ENCODE measurements around the gene MSH5.
A peak's percentile ranks its signal among the peaks of the same experiment; 100 is the strongest.
"Not testable (repeated sequence)": the region's sequence is repeated elsewhere in the genome, so short reads cannot be mapped to it uniquely, and the experiment has no call there.

MSH5 gene

DNA sequence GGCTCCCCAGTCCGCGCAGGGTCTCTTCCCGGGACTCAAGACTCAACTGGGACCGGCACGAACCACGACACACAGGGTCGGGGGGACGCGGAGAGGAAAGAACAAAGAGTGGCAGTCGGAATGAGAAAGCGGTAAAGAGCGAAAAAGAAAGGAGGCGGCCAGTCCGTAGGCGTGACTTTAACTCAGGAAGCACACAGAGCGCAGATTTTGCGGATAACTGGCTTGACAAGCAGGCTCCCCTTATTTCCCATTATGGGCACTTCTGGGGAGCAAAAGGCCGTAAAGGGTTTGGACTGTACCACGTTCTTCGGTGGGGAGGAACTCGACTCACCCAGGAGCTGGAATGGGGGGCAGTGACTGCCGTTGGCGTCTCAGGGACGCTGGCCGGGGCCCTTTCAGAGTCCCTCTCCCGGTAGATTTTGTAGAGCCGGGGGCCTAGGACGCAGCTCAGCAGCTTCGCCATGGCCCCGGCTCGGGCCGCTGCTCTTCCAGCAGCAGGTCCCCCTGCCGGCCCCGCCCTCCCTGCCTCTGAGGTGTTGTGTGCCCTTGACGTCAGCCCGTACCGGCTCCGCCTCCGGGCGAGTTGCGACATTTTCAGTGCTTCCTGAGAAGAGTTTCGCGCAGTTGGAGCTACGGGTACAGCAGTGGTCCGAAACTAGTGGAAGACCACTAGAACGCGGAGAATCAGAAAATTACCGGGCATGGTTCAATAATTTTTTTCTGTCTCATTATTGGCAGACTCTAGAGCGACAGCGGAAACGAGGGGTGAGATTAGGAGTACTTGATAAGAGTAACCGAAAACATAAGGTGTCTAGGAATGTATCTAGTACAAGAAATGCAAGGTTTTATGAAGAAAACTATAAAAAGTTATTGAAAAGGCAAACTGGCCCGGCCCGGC, 36.7 kb upstream of the MSH5 start, which contains the start of gene ABHD16A:
Gene ABHD16A, minus strand, starts transcription at position 506 of the 898 bp plus-strand sequence. Its CDS starts 43 bp downstream, at position 463.
- H3K36me3 ChIP-seq (ENCODE audit: control insufficient read depth, insufficient read depth, low read length): peaks cover 7% of the 10 kb centered on the region
- H3K9me3 ChIP-seq (ENCODE audit: control insufficient read depth, insufficient read depth, low read length): no peaks in the 10 kb centered on the region
- H3K4me1 ChIP-seq (ENCODE audit: control insufficient read depth, insufficient read depth, low read length): peaks cover 2% of the 10 kb centered on the region
- H3K4me3 ChIP-seq (ENCODE audit: low read depth, low read length): peak within 1 kb of the TSS; percentile 95
- H3K9ac ChIP-seq (ENCODE audit: low read depth, low read length): peak within 1 kb of the TSS; percentile 90
- H3K27me3 ChIP-seq (ENCODE audit: control insufficient read depth, insufficient read depth, low read length): no peaks in the 10 kb centered on the region

DNA sequence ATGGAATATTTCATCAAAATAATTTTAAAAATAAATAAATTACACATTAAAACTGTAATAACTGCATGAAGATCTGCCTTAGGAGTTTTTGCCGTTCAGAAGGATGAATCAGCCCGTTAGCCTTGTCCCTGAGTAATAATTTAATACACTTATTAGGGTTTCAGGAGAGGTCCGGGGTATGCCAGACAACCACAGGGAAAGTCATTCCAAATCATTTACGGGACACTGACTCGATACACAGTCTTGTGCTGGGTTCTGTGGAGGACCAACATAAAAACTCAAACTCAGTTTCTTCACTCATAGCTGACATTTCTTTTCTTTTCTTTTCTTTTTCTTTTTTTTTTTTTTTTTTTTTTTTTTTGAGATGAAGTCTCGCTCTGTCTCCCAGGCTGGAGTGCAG, 33.9 kb upstream of the MSH5 start:
- H3K4me3 ChIP-seq (ENCODE audit: low read depth, low read length): no peak overlapping the region
- H3K4me1 ChIP-seq (ENCODE audit: control insufficient read depth, insufficient read depth, low read length): peaks cover 2% of the 10 kb centered on the region

DNA sequence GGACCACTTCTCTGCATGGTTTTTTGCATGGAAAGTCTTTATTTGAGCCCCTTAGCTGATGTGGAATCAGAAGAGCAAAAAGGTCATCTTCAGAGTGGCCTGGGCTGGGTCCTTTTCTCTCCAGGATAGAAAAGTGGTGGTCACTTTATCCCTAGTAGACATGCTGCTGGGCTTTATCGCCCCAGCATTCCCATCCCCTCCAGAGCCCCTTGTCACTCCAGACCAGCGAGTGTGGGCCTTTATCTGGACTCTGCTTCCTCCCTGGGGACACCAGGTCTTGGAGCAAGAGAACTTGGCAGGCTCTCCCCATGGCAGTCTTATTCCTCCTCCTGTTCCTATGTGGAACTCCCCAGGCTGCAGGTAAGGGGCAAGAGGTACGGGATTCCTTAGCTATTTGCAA, 33.2 kb upstream of the MSH5 start, which contains the start of gene LY6G6F:
Gene LY6G6F, plus strand, starts transcription at position 268 of the 400 bp plus-strand sequence. Its CDS starts 41 bp downstream, at position 309.
- H3K9me3 ChIP-seq (ENCODE audit: control insufficient read depth, insufficient read depth, low read length): no peaks in the 10 kb centered on the region
- no peaks in the 10 kb centered on the region for H3K27me3 ChIP-seq (ENCODE audit: control insufficient read depth, insufficient read depth, low read length)
- no peak within 1 kb of the TSS for H3K9ac ChIP-seq (ENCODE audit: low read depth, low read length)
- H3K4me3 ChIP-seq (ENCODE audit: low read depth, low read length): no peak within 1 kb of the TSS
- peaks cover 2% of the 10 kb centered on the region for H3K4me1 ChIP-seq (ENCODE audit: control insufficient read depth, insufficient read depth, low read length)
- H3K36me3 ChIP-seq (ENCODE audit: control insufficient read depth, insufficient read depth, low read length): peaks cover 3% of the 10 kb centered on the region

More for the DNA sequence above, 33.9 kb upstream of the MSH5 start:
- Histone ChIP-seq H3K9me3 (ENCODE audit: control insufficient read depth, insufficient read depth, low read length) (no peaks in the 10 kb centered on the region), H3K27me3 (ENCODE audit: control insufficient read depth, insufficient read depth, low read length) (no peaks in the 10 kb centered on the region), H3K9ac (ENCODE audit: low read depth, low read length) (no peak overlapping the region), H3K36me3 (ENCODE audit: control insufficient read depth, insufficient read depth, low read length) (peaks cover 3% of the 10 kb centered on the region)

DNA sequence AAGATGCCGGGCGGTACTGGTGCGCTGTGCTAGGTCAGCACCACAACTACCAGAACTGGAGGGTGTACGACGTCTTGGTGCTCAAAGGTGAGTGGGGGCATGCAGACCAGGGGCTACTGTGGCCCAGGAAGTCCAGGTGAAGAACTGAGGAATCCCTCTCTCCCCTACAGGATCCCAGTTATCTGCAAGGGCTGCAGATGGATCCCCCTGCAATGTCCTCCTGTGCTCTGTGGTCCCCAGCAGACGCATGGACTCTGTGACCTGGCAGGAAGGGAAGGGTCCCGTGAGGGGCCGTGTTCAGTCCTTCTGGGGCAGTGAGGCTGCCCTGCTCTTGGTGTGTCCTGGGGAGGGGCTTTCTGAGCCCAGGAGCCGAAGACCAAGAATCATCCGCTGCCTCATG, 32.1 kb upstream of the MSH5 start:
- Histone ChIP-seq H3K27me3 (ENCODE audit: control insufficient read depth, insufficient read depth, low read length) (no peaks in the 10 kb centered on the region), H3K36me3 (ENCODE audit: control insufficient read depth, insufficient read depth, low read length) (no peaks in the 10 kb centered on the region), H3K9me3 (ENCODE audit: control insufficient read depth, insufficient read depth, low read length) (no peaks in the 10 kb centered on the region), H3K4me1 (ENCODE audit: control insufficient read depth, insufficient read depth, low read length) (no peaks in the 10 kb centered on the region), H3K9ac (ENCODE audit: low read depth, low read length) (no peak overlapping the region), H3K4me3 (ENCODE audit: low read depth, low read length) (no peak overlapping the region)

DNA sequence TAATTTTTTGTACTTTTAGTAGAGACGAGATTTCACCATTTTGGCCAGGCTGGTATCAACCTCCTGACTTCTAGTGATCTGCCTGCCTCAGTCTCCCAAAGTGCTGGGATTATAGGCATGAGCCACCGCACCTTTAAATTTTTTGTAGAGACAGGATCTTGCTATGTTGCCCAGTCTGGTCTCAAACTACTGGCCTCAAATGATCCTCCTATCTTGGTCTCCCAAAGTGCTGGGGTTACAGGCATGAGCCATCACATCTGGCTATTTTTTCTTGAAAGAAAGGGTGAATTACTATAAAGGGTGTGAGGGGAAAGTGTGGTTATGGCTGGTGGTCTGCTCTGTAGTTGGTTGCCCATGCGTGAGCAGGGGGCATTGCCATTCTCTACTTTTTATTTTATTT, 31.6 kb upstream of the MSH5 start:
- H3K4me1 ChIP-seq (ENCODE audit: control insufficient read depth, insufficient read depth, low read length): no peaks in the 10 kb centered on the region
- no peak overlapping the region for H3K9ac ChIP-seq (ENCODE audit: low read depth, low read length)
- H3K4me3 ChIP-seq (ENCODE audit: low read depth, low read length): no peak overlapping the region
- no peaks in the 10 kb centered on the region for H3K9me3 ChIP-seq (ENCODE audit: control insufficient read depth, insufficient read depth, low read length)
- H3K36me3 ChIP-seq (ENCODE audit: control insufficient read depth, insufficient read depth, low read length): no peaks in the 10 kb centered on the region
- no peaks in the 10 kb centered on the region for H3K27me3 ChIP-seq (ENCODE audit: control insufficient read depth, insufficient read depth, low read length)

- H3K36me3 ChIP-seq (ENCODE audit: control insufficient read depth, insufficient read depth, low read length); H3K9me3 ChIP-seq (ENCODE audit: control insufficient read depth, insufficient read depth, low read length); H3K4me1 ChIP-seq (ENCODE audit: control insufficient read depth, insufficient read depth, low read length); H3K27me3 ChIP-seq (ENCODE audit: control insufficient read depth, insufficient read depth, low read length); H3K9ac ChIP-seq (ENCODE audit: low read depth, low read length); H3K4me3 ChIP-seq (ENCODE audit: low read depth, low read length): not testable (repeated sequence)
These were observed 30.6 kb upstream of the MSH5 start for GRCh38 chr6:31709157-31709556.

- Histone ChIP-seq H3K36me3 (ENCODE audit: control insufficient read depth, insufficient read depth, low read length) (no peaks in the 10 kb centered on the region), H3K9me3 (ENCODE audit: control insufficient read depth, insufficient read depth, low read length) (no peaks in the 10 kb centered on the region), H3K4me3 (ENCODE audit: low read depth, low read length) (no peak overlapping the region), H3K9ac (ENCODE audit: low read depth, low read length) (no peak overlapping the region), H3K27me3 (ENCODE audit: control insufficient read depth, insufficient read depth, low read length) (no peaks in the 10 kb centered on the region), H3K4me1 (ENCODE audit: control insufficient read depth, insufficient read depth, low read length) (peaks cover 12% of the 10 kb centered on the region)
These were observed 29.1 kb upstream of the MSH5 start for GRCh38 chr6:31710523-31711219.

GRCh38 chr6:31711233-31711632, 28.6 kb upstream of the MSH5 start:
- H3K9ac ChIP-seq (ENCODE audit: low read depth, low read length): no peak overlapping the region

DNA sequence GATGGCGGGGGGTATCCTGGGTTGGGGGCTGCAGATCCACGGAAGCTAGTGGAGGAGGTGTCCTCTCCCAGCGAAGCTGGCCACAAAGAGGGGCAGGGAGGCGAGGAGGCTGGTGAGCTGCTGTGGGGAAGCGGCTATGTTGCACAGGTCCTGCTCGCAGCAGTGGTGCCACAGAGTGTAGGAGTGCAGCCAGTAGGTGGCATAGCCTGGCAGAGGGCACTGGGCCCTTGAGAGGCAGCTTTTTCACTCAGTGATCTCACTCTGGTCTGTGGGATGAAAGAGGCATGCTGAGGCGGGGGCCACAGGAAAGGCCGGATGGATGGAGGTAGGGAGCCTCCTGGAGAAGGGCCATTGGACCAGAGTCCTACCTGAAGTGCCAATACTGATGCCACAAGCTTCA, 27.5 kb upstream of the MSH5 start:
- H3K9ac ChIP-seq (ENCODE audit: low read depth, low read length): no peak overlapping the region
- no peaks in the 10 kb centered on the region for H3K36me3 ChIP-seq (ENCODE audit: control insufficient read depth, insufficient read depth, low read length)
- no peak overlapping the region for H3K4me3 ChIP-seq (ENCODE audit: low read depth, low read length)
- no peaks in the 10 kb centered on the region for H3K9me3 ChIP-seq (ENCODE audit: control insufficient read depth, insufficient read depth, low read length)
- peaks cover 14% of the 10 kb centered on the region for H3K4me1 ChIP-seq (ENCODE audit: control insufficient read depth, insufficient read depth, low read length)
- no peaks in the 10 kb centered on the region for H3K27me3 ChIP-seq (ENCODE audit: control insufficient read depth, insufficient read depth, low read length)

More at GRCh38 chr6:31711233-31711632, 28.6 kb upstream of the MSH5 start:
- Histone ChIP-seq H3K36me3 (ENCODE audit: control insufficient read depth, insufficient read depth, low read length) (no peaks in the 10 kb centered on the region), H3K27me3 (ENCODE audit: control insufficient read depth, insufficient read depth, low read length) (no peaks in the 10 kb centered on the region), H3K4me3 (ENCODE audit: low read depth, low read length) (no peak overlapping the region), H3K4me1 (ENCODE audit: control insufficient read depth, insufficient read depth, low read length) (peaks cover 12% of the 10 kb centered on the region), H3K9me3 (ENCODE audit: control insufficient read depth, insufficient read depth, low read length) (no peaks in the 10 kb centered on the region)

- Histone ChIP-seq H3K4me3 (ENCODE audit: low read depth, low read length) (no peak overlapping the region), H3K36me3 (ENCODE audit: control insufficient read depth, insufficient read depth, low read length) (no peaks in the 10 kb centered on the region), H3K9me3 (ENCODE audit: control insufficient read depth, insufficient read depth, low read length) (no peaks in the 10 kb centered on the region), H3K9ac (ENCODE audit: low read depth, low read length) (no peak overlapping the region), H3K4me1 (ENCODE audit: control insufficient read depth, insufficient read depth, low read length) (peaks cover 21% of the 10 kb centered on the region), H3K27me3 (ENCODE audit: control insufficient read depth, insufficient read depth, low read length) (no peaks in the 10 kb centered on the region)
These were observed 26.3 kb upstream of the MSH5 start for GRCh38 chr6:31713465-31713864.

GRCh38 chr6:31713991-31714684, 25.7 kb upstream of the MSH5 start:
- Histone ChIP-seq H3K36me3 (ENCODE audit: control insufficient read depth, insufficient read depth, low read length) (no peaks in the 10 kb centered on the region), H3K9ac (ENCODE audit: low read depth, low read length) (peak overlapping the region; percentile 39), H3K4me3 (ENCODE audit: low read depth, low read length) (no peak overlapping the region), H3K27me3 (ENCODE audit: control insufficient read depth, insufficient read depth, low read length) (no peaks in the 10 kb centered on the region), H3K4me1 (ENCODE audit: control insufficient read depth, insufficient read depth, low read length) (peaks cover 21% of the 10 kb centered on the region), H3K9me3 (ENCODE audit: control insufficient read depth, insufficient read depth, low read length) (no peaks in the 10 kb centered on the region)

All from iPS-15b (cell line).